ENCODE measurements around the gene PFAS. TPM values are rescaled to one million over a fixed set of nuclear protein-coding genes. Genes with fewer than 3 reads are reported as not detected.

The PFAS gene
- total RNA-seq, 1 experiment from 2014 or later = 228 TPM

DNA sequence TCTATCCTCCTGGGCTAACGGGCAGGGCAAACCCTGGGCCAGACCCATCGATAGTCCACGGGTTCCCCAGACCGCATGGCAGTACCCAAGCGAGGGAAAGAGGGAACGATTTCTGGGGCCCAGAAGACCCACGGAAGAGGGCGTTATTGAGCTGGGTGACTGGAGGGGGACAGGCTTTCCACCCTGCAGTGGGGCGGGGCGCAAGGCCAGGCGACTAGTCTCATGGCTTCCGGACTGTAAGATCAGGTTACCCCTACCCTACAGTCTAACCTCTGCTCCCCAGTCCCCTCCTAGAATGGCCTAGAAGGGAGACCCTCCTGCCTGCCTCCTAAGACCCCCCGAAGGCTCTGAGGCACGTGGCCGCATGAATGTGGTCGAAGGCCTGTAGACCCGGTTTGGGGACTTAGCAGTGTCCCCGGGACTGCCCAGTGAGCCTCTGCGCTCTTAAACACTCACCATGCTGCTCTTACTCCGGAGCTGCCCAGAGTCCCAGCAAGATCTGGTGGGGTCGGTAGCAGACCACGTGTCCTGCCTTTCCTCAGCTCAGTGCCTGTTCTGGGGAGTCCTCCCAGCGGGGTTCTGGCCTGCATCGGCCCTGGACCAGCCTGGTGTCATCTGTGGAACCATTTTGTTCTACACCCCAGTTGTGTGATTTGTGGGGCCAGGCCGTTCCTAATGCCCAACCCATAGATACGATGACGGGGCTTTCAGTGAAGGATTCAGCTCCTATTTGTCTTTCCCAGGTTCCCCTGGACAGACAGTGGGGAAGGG is 25.5 kb upstream of the PFAS start:
- H2AFZ ChIP-seq (ENCODE audit: low read length) = no peak overlapping the region
- no peak overlapping the region for H2AK5ac ChIP-seq (ENCODE audit: insufficient read length, low read length)
- no peak overlapping the region for H3K27ac ChIP-seq (ENCODE audit: insufficient read length, low read depth, low read length)
- no peaks in the 10 kb centered on the region for H3K9me3 ChIP-seq (ENCODE audit: control insufficient read depth, low read depth, low read length)
- H3K9ac ChIP-seq (ENCODE audit: extremely low read depth, insufficient read length, low read length) = peak overlapping the region; percentile 50
- peak overlapping the region; percentile 25; the same call in 1 of the 2 replicates for H3K14ac ChIP-seq (ENCODE audit: insufficient read depth, low read length)
- no peak overlapping the region for H2BK120ac ChIP-seq (ENCODE audit: low read depth, low read length, poor library complexity, severe bottlenecking)
- peak overlapping the region; percentile 42 for H3K18ac ChIP-seq (ENCODE audit: insufficient read length, low read depth, low read length)
- no peaks in the 10 kb centered on the region for H3K4me1 ChIP-seq (ENCODE audit: insufficient read depth, low read length)
- H3K9me3 Mint-ChIP-seq = peaks cover 14 to 17% of the 10 kb centered on the region in 2 experiments; a peak in 4 of 5 replicates
- H4K91ac ChIP-seq (ENCODE audit: insufficient read length, low read depth, low read length) = no peak overlapping the region
- peak; percentile 23; the same call in 2 of the 3 replicates for TF ChIP-seq CTCF (conservative IDR thresholded peaks at IDR 0.05)
- no peak overlapping the region for H4K5ac ChIP-seq (ENCODE audit: insufficient read length, low read depth, low read length)
- H3K23ac ChIP-seq (ENCODE audit: insufficient read length, low read depth, low read length) = no peak overlapping the region
- H4K20me1 ChIP-seq (ENCODE audit: control insufficient read depth, insufficient read depth, insufficient read length) = no peaks in the 10 kb centered on the region
- no peak overlapping the region for H4K8ac ChIP-seq (replicated peaks; ENCODE audit: insufficient read length, low read depth, low read length)
- no peak overlapping the region for H3T11ph ChIP-seq (ENCODE audit: low read length)
- WGBS (ENCODE audit: extremely low coverage, insufficient read length, low lambda C conversion rate) = no CpG with 5 or more reads among the region's 27 CpGs
- H3K79me1 ChIP-seq (ENCODE audit: insufficient read depth, low read depth, low read length, poor library complexity, severe bottlenecking) = no peaks in the 10 kb centered on the region
- no peaks in the 10 kb centered on the region for H3K27me3 ChIP-seq (ENCODE audit: insufficient read depth, low read length)
- no peak overlapping the region for H2BK15ac ChIP-seq (ENCODE audit: low read depth, low read length)
- H3K4me3 Mint-ChIP-seq = peak overlapping the region; percentile 97 to 100
- H3K79me2 ChIP-seq (ENCODE audit: insufficient read depth, low read length) = no peaks in the 10 kb centered on the region
- peaks cover 10% of the 10 kb centered on the region for H3K23me2 ChIP-seq (ENCODE audit: insufficient read length, low read depth, low read length, poor library complexity, severe bottlenecking)
- no peak overlapping the region for H2BK20ac ChIP-seq (ENCODE audit: low read depth, low read length, poor library complexity, severe bottlenecking)
- H3K27ac Mint-ChIP-seq = peak overlapping the region; percentile 95 to 100 (median 99)
- DNase-seq = peak; percentile 91
- peaks cover 10 to 20% (median 11%) of the 10 kb centered on the region in 3 experiments; a peak in 6 of 7 replicates for H3K36me3 Mint-ChIP-seq (ENCODE audit: insufficient read depth in 1 of 3, low read depth in 3 of 3)
- no peak overlapping the region for H2BK12ac ChIP-seq (ENCODE audit: insufficient read length, low read depth, low read length)
- no peak overlapping the region for H3K4ac ChIP-seq (ENCODE audit: low read depth, low read length)
- peaks cover 14 to 24% of the 10 kb centered on the region in 2 experiments for H3K4me1 Mint-ChIP-seq
- no peak overlapping the region for H3K56ac ChIP-seq (ENCODE audit: insufficient read length, low read depth, low read length)
- H3K4me2 ChIP-seq (ENCODE audit: insufficient read depth, insufficient read length, low read length) = peak overlapping the region; percentile 91
- H2BK5ac ChIP-seq (ENCODE audit: insufficient read length, low read length) = no peak overlapping the region
- peaks cover 25% of the 10 kb centered on the region for H3K27me3 Mint-ChIP-seq (ENCODE audit: low read depth)

All from H9 (cell line).